ENCODE measurements around the gene VPS33B.

The VPS33B gene

DNA sequence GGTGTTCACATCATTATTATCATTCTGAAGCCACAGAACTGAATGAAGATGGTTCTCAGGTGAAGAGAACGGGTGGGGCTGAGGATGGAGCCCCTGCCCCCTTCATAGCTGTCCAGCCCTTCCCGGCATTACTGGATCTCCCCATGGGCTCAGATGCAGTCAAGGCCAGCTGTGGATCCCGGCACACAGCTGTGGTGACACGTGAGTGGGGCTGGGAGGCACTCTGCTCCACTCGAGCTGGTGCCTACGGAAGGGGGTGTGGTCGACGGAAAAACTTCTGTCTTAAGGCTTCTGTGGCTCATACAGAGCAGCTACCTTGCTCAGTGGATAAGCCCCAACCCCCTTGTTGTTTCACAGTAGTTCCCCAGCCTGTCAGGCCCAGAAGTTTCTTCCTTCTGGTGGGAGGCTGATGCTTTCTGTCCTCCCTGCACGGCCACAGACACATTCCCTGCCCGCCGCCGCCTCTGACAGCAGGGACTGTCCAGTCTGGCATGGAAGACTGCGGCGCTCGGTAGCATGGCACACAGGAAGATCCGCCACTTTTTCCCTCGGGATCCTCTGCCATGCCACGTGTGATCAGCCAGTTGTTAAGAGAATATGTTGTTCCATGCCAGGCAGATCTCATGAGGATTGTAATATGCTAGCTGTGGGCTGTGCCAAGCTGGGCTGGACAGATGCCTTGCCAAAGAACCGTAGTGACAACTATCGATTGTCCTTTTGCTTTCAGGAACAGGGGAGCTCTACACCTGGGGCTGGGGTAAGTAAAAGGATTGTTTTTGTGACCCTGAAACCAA lies 61.9 kb downstream of the VPS33B start:
- H3K4me3 ChIP-seq (ENCODE audit: low read depth, low read length): no peak overlapping the region
- in situ Hi-C loops (cut with HindIII; ENCODE audit: low sequenced_read_pairs): no loop called here
- TF ChIP-seq, protein P1, sequence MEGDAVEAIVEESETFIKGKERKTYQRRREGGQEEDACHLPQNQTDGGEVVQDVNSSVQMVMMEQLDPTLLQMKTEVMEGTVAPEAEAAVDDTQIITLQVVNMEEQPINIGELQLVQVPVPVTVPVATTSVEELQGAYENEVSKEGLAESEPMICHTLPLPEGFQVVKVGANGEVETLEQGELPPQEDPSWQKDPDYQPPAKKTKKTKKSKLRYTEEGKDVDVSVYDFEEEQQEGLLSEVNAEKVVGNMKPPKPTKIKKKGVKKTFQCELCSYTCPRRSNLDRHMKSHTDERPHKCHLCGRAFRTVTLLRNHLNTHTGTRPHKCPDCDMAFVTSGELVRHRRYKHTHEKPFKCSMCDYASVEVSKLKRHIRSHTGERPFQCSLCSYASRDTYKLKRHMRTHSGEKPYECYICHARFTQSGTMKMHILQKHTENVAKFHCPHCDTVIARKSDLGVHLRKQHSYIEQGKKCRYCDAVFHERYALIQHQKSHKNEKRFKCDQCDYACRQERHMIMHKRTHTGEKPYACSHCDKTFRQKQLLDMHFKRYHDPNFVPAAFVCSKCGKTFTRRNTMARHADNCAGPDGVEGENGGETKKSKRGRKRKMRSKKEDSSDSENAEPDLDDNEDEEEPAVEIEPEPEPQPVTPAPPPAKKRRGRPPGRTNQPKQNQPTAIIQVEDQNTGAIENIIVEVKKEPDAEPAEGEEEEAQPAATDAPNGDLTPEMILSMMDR (IDR thresholded peaks at IDR 0.05; ENCODE audit: low read depth, low read length): no peak
- no peak for DNase-seq (ENCODE audit: low read depth, low spot score)

DNA sequence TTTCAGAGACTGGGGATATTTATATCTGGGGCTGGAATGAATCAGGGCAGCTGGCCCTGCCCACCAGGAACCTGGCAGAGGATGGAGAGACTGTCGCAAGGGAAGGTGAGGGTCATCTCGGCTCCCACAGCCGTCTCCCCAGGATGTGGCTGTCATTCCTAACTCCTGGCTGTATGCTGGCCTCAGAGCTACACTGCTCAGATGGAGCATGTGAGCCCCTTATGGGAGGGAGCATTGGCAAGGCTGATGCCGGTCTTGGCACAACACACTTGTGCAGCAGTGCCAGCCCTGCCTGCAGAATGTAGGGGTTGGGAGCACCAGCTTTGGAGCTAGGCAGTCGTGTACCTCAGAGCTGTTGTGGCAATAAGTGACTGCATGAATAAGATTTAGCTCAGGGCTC lies 62.5 kb downstream of the VPS33B start:
- no peak overlapping the region for H3K4me3 ChIP-seq (ENCODE audit: low read depth, low read length)
- in situ Hi-C loops (cut with HindIII; ENCODE audit: low sequenced_read_pairs): no loop called here
- DNase-seq (ENCODE audit: low read depth, low spot score): no peak
- TF ChIP-seq, protein P1 (IDR thresholded peaks at IDR 0.05; ENCODE audit: low read depth, low read length): no peak

DNA sequence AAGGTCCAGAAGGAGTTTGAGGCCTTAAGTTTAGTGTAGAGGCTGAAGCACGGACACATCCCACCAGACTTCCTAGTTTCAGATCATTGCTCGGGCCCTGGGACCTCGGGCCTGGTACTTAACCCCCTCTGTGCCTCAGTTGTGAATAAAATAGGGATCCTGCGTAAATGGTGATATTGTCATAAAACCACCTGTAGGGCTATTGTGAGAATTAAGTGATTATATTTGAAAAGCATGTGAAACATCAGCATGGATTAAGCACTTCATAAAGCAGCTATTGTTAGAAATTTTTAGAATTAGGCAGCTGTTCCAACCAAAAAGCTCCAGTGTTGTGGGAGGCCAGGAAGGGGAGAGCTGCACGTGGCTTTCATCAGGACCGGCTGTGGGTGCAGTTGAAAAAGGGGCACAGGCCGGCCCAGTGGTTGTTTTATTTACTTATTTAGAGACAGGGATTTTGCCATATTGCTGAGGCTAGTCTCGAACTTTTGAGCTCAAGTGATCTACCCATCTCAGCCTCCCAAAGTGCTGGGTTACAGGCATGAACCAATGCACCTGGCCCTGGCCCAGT lies 63.3 kb downstream of the VPS33B start:
- TF ChIP-seq, protein P1 (IDR thresholded peaks at IDR 0.05; ENCODE audit: low read depth, low read length): no peak
- no peak for DNase-seq (ENCODE audit: low read depth, low spot score)
- in situ Hi-C loops (cut with HindIII; ENCODE audit: low sequenced_read_pairs): no loop called here
- no peak overlapping the region for H3K4me3 ChIP-seq (ENCODE audit: low read depth, low read length)

DNA sequence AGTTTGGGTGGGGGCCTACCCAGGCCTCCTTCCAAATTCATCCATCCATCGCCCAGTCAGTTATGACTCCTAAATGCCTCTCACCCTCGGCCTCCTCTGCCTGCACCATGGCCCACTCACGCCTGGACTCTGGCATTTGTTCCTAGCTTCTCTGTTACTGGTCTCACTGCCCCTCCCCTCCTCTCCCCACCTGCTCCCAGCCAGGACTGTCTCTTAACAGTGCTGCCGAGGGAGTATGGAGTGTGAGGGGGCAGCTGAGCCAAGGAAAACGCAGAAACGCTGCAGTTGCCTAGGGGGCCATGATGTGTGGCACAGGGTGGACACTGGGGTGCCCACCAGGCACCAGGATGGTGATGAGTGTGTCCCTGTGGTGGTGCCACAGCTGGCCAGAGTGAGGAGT lies 64.6 kb downstream of the VPS33B start:
- TF ChIP-seq, protein P1 (IDR thresholded peaks at IDR 0.05; ENCODE audit: low read depth, low read length): no peak
- no peak for DNase-seq (ENCODE audit: low read depth, low spot score)
- in situ Hi-C loops (cut with HindIII; ENCODE audit: low sequenced_read_pairs): no loop called here
- H3K4me3 ChIP-seq (ENCODE audit: low read depth, low read length): peak overlapping the region; percentile 56

DNA sequence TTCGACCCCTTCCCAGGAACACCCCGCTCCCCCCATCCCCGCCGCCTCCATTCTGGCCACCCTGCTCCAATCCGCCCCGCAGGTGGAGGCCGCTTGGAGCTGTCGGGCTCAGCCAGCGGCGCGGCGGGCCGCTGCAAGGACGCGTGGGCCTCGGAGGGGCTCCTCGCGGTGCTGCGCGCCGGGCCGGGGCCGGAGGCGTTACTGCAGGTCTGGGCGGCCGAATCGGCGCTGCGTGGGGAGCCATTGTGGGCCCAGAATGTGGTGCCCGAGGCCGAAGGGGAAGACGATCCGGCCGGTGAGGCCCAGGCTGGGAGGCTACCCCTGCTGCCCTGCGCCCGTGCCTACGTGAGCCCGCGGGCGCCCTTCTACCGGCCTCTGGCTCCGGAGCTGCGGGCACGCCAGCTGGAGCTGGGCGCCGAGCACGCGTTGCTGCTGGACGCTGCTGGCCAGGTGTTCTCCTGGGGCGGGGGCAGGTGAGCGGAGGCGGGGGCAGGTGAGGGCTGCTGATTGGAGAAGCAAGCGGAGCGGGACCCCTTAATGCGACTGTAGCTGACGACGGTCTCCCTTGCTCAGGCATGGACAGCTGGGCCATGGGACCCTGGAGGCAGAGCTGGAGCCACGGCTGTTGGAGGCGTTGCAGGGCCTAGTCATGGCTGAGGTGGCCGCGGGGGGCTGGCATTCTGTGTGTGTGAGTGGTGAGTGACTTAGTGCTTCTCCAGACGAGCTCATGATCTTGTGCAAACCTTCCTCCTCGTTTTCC lies 65.2 kb downstream of the VPS33B start:
- peak; percentile 41 for DNase-seq (ENCODE audit: low read depth, low spot score)
- TF ChIP-seq, protein P1 (IDR thresholded peaks at IDR 0.05; ENCODE audit: low read depth, low read length): no peak
- in situ Hi-C loops (cut with HindIII; ENCODE audit: low sequenced_read_pairs): no loop called here
- peak overlapping the region; percentile 56 for H3K4me3 ChIP-seq (ENCODE audit: low read depth, low read length)

DNA sequence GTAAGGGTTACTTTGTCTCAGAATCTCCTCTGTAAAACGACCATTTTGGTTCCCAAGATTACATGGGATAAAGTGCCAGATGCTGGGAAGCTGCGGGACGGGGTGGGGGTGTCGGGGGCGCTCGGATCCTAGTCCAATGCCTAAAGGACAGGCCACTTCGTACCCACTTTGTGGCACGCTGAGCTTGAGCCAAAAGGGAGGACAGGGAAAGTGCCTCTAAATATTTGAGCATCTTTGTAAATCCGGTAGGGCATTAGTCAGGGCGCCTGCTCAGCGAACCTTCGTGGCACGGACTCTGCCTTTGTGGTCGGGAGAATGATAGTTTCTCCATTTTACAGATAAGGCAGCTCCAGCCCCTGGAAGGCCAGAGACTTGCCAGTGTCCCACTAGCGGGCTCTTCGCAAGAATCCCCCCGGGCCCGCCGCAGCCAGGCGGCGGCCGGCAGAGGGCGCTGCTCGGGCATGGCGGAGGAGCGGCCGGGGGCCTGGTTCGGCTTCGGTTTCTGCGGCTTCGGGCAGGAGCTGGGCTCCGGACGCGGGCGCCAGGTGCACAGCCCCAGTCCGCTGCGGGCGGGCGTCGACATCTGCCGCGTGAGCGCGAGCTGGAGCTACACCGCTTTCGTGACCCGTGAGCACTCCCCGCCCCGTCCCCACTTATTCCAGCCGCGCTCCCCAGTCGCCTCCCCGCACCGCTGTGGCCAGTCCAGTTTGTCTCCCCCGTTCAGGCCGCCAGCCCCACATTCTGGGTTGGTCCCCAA lies 65.9 kb downstream of the VPS33B start:
- in situ Hi-C loops (cut with HindIII; ENCODE audit: low sequenced_read_pairs): no loop called here
- peak overlapping the region; percentile 87 for H3K4me3 ChIP-seq (ENCODE audit: low read depth, low read length)

More for the DNA sequence above, 65.9 kb downstream of the VPS33B start:
- DNase-seq (ENCODE audit: low read depth, low spot score): peak; percentile 75
- TF ChIP-seq, protein P1 (IDR thresholded peaks at IDR 0.05; ENCODE audit: low read depth, low read length): peak; percentile 85
